A673 (cell line): ENCODE data around the gene PNKD.

Experiments
- EZH2 ChIP-seq: fragments of 200-600 bp; sonication (generic); IDR thresholded peaks from 2 replicates; pipeline ENCODE4 v1.6.1; 2017; ENCODE audit warnings: borderline replicate concordance, low read depth, mild to moderate bottlenecking, mixed read lengths, antibody characterized with exemption, low read length; ENCODE audit not compliant: poor library complexity, severe bottlenecking
- TF ChIP-seq, protein P1 (sequence below): fragments of 300-800, 200-600 bp; sonication (generic); conservative IDR thresholded peaks from 2 replicates; pipeline ENCODE4 v1.5.1; 2017; ENCODE audit warnings: low read depth, mild to moderate bottlenecking, antibody characterized with exemption, low read length, moderate library complexity, mixed read lengths

DNA sequence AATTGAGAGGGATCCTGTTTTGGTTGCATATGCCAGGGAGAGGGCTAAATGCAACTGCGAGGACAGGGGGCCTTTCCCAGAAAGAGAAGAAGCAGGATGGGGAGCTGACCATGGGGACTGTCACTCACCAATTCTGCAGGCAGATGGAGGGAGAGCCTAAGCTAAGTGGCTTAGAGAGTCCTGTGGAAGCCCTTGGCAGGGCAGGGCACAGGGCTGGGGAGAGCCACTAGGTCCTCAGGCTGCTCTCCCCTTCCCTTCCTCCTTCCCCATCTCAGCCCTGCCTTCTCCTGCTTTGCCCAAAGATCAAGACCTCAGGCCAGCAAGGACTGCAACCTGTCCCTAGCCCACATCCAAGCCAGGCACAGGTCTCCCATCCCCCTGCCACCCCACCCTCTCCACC is 62.0 kb downstream of the PNKD start:
- TF ChIP-seq EZH2, result no peak
- TF ChIP-seq, protein P1, sequence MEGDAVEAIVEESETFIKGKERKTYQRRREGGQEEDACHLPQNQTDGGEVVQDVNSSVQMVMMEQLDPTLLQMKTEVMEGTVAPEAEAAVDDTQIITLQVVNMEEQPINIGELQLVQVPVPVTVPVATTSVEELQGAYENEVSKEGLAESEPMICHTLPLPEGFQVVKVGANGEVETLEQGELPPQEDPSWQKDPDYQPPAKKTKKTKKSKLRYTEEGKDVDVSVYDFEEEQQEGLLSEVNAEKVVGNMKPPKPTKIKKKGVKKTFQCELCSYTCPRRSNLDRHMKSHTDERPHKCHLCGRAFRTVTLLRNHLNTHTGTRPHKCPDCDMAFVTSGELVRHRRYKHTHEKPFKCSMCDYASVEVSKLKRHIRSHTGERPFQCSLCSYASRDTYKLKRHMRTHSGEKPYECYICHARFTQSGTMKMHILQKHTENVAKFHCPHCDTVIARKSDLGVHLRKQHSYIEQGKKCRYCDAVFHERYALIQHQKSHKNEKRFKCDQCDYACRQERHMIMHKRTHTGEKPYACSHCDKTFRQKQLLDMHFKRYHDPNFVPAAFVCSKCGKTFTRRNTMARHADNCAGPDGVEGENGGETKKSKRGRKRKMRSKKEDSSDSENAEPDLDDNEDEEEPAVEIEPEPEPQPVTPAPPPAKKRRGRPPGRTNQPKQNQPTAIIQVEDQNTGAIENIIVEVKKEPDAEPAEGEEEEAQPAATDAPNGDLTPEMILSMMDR, result no peak
